CD14-positive monocyte (primary cell): ENCODE data around the gene STUM. TPM values are rescaled to one million over a fixed set of nuclear protein-coding genes. Genes with fewer than 3 reads are reported as not detected.

Experiments
- DNase-seq, 3 donors: peaks; one replicate each; pipeline ENCODE4 v3.0.0-alpha.2; 2011 to 2022
- H2AFZ ChIP-seq: 2 replicates; pipeline ENCODE4 v1.6.0; 2012; ENCODE audit warnings: mild to moderate bottlenecking, low read depth, low read length, inconsistent platforms; ENCODE audit not compliant: insufficient read depth, poor library complexity, severe bottlenecking
- H3K27ac ChIP-seq, 2 donors: 1 replicate in 1 of 2; 2 replicates in 1 of 2; pipeline ENCODE4 v1.5.1; 2012 to 2013; ENCODE audit warnings: low read length in 2 of 2, control low read depth in 1 of 2, inconsistent platforms in 1 of 2, low read depth in 1 of 2, mild to moderate bottlenecking in 1 of 2
- H3K27me3 ChIP-seq, 2 donors: one replicate each; pipeline versions ENCODE4 v1.6.0 to v1.6.1; 2011 to 2013; ENCODE audit warnings: low read length in 2 of 2; ENCODE audit not compliant: control insufficient read depth in 2 of 2, insufficient read depth in 2 of 2
- H3K36me3 ChIP-seq, 2 donors: replicated peaks in 1 of 2; 1 replicate in 1 of 2; 2 replicates in 1 of 2; pipeline versions ENCODE4 v1.5.1 to v1.6.1; 2012 to 2013; ENCODE audit warnings: low read length in 2 of 2, control low read depth in 1 of 2, inconsistent platforms in 1 of 2, mild to moderate bottlenecking in 1 of 2; ENCODE audit not compliant: insufficient read depth in 2 of 2, control insufficient read depth in 1 of 2
- H3K4me1 ChIP-seq, 2 donors: 1 replicate in 1 of 2; 2 replicates in 1 of 2; pipeline versions ENCODE4 v1.5.1 to v1.6.1; 2012 to 2013; ENCODE audit warnings: low read length in 2 of 2, control low read depth in 1 of 2, inconsistent platforms in 1 of 2, mild to moderate bottlenecking in 1 of 2, moderate library complexity in 1 of 2; ENCODE audit not compliant: insufficient read depth in 2 of 2, control insufficient read depth in 1 of 2
- H3K4me2 ChIP-seq: replicated peaks from 2 replicates; pipeline ENCODE3; 2012; ENCODE audit warnings: low read length, moderate library complexity, mild to moderate bottlenecking; ENCODE audit not compliant: poor library complexity, severe bottlenecking; ENCODE audit errors: extremely low read depth
- H3K4me3 ChIP-seq, 3 experiments: fragments of 200-600 bp in 1 of 3; sonication (generic) in 1 of 3; replicated peaks in 1 of 3; 1 replicate in 2 of 3; 2 replicates in 1 of 3; pipeline ENCODE4 v1.5.1; 2011 to 2013; ENCODE audit warnings: low read length in 3 of 3, mild to moderate bottlenecking in 3 of 3, control low read depth in 2 of 3, low read depth in 2 of 3, inconsistent platforms in 1 of 3, moderate library complexity in 1 of 3
- H3K79me2 ChIP-seq: 2 replicates; pipeline ENCODE4 v1.6.0; 2012; ENCODE audit warnings: mild to moderate bottlenecking, control low read depth, inconsistent platforms, low read length, moderate library complexity; ENCODE audit not compliant: insufficient read depth
- H3K9ac ChIP-seq: 2 replicates; pipeline ENCODE4 v1.6.0; 2017; ENCODE audit warnings: low read length, mild to moderate bottlenecking; ENCODE audit not compliant: insufficient read depth, poor library complexity, severe bottlenecking
- H3K9me3 ChIP-seq, 2 donors: replicated peaks in 1 of 2; 1 replicate in 1 of 2; 2 replicates in 1 of 2; pipeline versions ENCODE4 v1.5.1 to v1.6.1; 2012 to 2013; ENCODE audit warnings: low read length in 2 of 2, control low read depth in 1 of 2; ENCODE audit not compliant: control insufficient read depth in 1 of 2, insufficient read depth in 1 of 2
- H4K20me1 ChIP-seq: 2 replicates; pipeline ENCODE4 v1.6.0; 2012; ENCODE audit warnings: mild to moderate bottlenecking, low read length, control low read depth, moderate library complexity; ENCODE audit not compliant: insufficient read depth
- H3K27ac Mint-ChIP-seq, 7 donors: one replicate each; pipeline ENCODE4 v1.8.0; 2020; ENCODE audit warnings: mild to moderate bottlenecking in 7 of 7, mixed read lengths in 7 of 7, moderate library complexity in 6 of 7, inconsistent platforms in 2 of 7
- H3K27me3 Mint-ChIP-seq, 3 donors: one replicate each; pipeline ENCODE4 v1.8.0; 2021 to 2022; ENCODE audit warnings: low read depth in 3 of 3, mild to moderate bottlenecking in 3 of 3, mixed read lengths in 3 of 3, moderate library complexity in 3 of 3, inconsistent platforms in 1 of 3
- H3K36me3 Mint-ChIP-seq, 2 donors: one replicate each; pipeline ENCODE4 v1.8.0; 2020; ENCODE audit warnings: mixed read lengths in 2 of 2, inconsistent platforms in 1 of 2, mild to moderate bottlenecking in 1 of 2
- H3K4me1 Mint-ChIP-seq: one replicate; pipeline ENCODE4 v1.8.0; 2020; ENCODE audit warnings: mild to moderate bottlenecking, mixed read lengths
- H3K4me3 Mint-ChIP-seq, 2 donors: one replicate each; pipeline ENCODE4 v1.8.0; 2020; ENCODE audit warnings: mild to moderate bottlenecking in 2 of 2, mixed read lengths in 2 of 2, moderate library complexity in 1 of 2
- H3K9me3 Mint-ChIP-seq, 7 donors: one replicate each; pipeline ENCODE4 v1.8.0; 2020 to 2022; ENCODE audit warnings: mixed read lengths in 7 of 7, mild to moderate bottlenecking in 6 of 7, moderate library complexity in 6 of 7, inconsistent platforms in 2 of 7
- CTCF ChIP-seq: fragments of 200-600 bp; IDR thresholded peaks from one replicate; pipeline ENCODE4 v1.8.0; 2022; ENCODE audit warnings: antibody characterized with exemption, mild to moderate bottlenecking
- WGBS: methylation state at CpG from one replicate; pipeline ENCODE4 v1.1.5; 2013; ENCODE audit warnings: missing lambda C conversion rate; ENCODE audit not compliant: insufficient coverage; 5-methylcytosine and 5-hydroxymethylcytosine counted together
- intact Hi-C, 2 donors: fragments of 100-400 bp; cut with micrococcal nuclease; formaldehyde crosslinking; loops; one replicate each; pipeline versions ENCODE4 v1.15.0 to v1.15.1; 2023
- polyA plus RNA-seq, 3 donors: library from polyadenylated mRNA; depleted of rRNA in 1 of 3; unstranded in 2 of 3; stranded (reverse) in 1 of 3; fragments of 300-500 nt in 2 of 3; fragments of >200 nt in 1 of 3; fragmentation: Illumina TruSeq in 2 of 3; gene quantifications; 1 replicate in 2 of 3; 2 replicates in 1 of 3; pipeline ENCODE4 v1.2.3, GENCODE V29; 2012 to 2021

The STUM gene
- polyA plus RNA-seq, 3 donors, result not detected

GRCh38 chr1:226553266-226553923 lies 4.8 kb downstream of the STUM start:
- Histone ChIP-seq H3K79me2 (no peaks in the 10 kb centered on the region), H3K9ac (no peak overlapping the region), H3K4me2 (no peak overlapping the region), H3K4me3 (no peak overlapping the region), H2AFZ (no peak overlapping the region), H3K9me3 (no peaks in the 10 kb centered on the region), H3K27ac (no peak overlapping the region), H3K27me3 (peaks cover 28 to 33% of the 10 kb centered on the region in 2 donors), H3K4me1 (peaks cover 18 to 32% of the 10 kb centered on the region in 2 donors), H4K20me1 (no peaks in the 10 kb centered on the region), H3K36me3 (no peaks in the 10 kb centered on the region)
- peaks cover 33 to 38% (median 36%) of the 10 kb centered on the region in 3 donors for H3K27me3 Mint-ChIP-seq
- no peak overlapping the region for H3K27ac Mint-ChIP-seq
- WGBS, result 100% methylated on average over 1 of the region's 2 CpGs
- H3K4me3 Mint-ChIP-seq, result no peak overlapping the region
- H3K9me3 Mint-ChIP-seq, result peaks cover 2 to 8% (median 5%) of the 10 kb centered on the region in 7 donors
- peaks cover 37% of the 10 kb centered on the region for H3K4me1 Mint-ChIP-seq
- H3K36me3 Mint-ChIP-seq, result peaks cover 0 to 3% of the 10 kb centered on the region in 2 donors
- intact Hi-C loops, result no loop called here
- no peak for TF ChIP-seq CTCF
- DNase-seq, result no peak

- Mint-ChIP-seq H3K36me3 (peaks cover 0 to 3% of the 10 kb centered on the region in 2 donors), H3K9me3 (peaks cover 2 to 8% (median 5%) of the 10 kb centered on the region in 7 donors), H3K4me1 (peaks cover 42% of the 10 kb centered on the region), H3K27ac (no peak overlapping the region), H3K4me3 (no peak overlapping the region), H3K27me3 (peaks cover 32 to 38% (median 33%) of the 10 kb centered on the region in 3 donors)
- no peak for DNase-seq
- intact Hi-C loops, result no loop called here
- Histone ChIP-seq H3K4me3 (no peak overlapping the region), H3K27me3 (peaks cover 26 to 32% of the 10 kb centered on the region in 2 donors), H3K79me2 (no peaks in the 10 kb centered on the region), H3K4me1 (peaks cover 22 to 30% of the 10 kb centered on the region in 2 donors), H3K36me3 (no peaks in the 10 kb centered on the region), H2AFZ (no peak overlapping the region), H3K9me3 (no peaks in the 10 kb centered on the region), H3K9ac (no peak overlapping the region), H3K4me2 (no peak overlapping the region), H3K27ac (no peak overlapping the region), H4K20me1 (no peaks in the 10 kb centered on the region)
- whole genome bisulfite sequencing, result 90% methylated on average over 4 of the region's 6 CpGs
- TF ChIP-seq CTCF, result no peak
Measured at GRCh38 chr1:226553924-226554282, 5.3 kb downstream of the STUM start.
